Measurements from ENCODE around the gene GPAM. TPM values are rescaled to one million over a fixed set of nuclear protein-coding genes. Genes with fewer than 3 reads are reported as not detected.

Gene GPAM
- total RNA-seq, 1 donor from 2014 or later, result 5.5 TPM

DNA sequence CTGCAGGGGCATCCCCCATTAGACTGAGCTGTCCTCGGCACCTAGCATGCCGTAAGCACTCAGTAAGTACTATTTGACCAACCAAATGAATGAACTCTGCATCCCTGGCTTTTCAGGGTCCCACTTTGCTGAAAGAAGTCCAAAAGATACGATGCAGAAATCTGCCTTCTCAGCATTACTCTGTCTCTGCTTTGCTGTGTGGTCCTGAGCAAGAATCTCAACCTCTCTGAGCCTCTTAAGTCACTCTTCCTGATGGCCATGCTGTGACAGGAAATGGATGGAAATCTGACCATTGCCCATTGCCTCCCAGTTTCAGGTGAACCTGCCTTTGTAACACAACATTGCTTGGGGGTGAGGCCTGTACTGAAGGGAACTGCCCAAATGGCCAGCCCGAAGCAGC, 48.0 kb downstream of the GPAM start:
- no peak overlapping the region for H3K4me3 ChIP-seq (ENCODE audit: low read depth, low read length)
- TF ChIP-seq, protein P1, sequence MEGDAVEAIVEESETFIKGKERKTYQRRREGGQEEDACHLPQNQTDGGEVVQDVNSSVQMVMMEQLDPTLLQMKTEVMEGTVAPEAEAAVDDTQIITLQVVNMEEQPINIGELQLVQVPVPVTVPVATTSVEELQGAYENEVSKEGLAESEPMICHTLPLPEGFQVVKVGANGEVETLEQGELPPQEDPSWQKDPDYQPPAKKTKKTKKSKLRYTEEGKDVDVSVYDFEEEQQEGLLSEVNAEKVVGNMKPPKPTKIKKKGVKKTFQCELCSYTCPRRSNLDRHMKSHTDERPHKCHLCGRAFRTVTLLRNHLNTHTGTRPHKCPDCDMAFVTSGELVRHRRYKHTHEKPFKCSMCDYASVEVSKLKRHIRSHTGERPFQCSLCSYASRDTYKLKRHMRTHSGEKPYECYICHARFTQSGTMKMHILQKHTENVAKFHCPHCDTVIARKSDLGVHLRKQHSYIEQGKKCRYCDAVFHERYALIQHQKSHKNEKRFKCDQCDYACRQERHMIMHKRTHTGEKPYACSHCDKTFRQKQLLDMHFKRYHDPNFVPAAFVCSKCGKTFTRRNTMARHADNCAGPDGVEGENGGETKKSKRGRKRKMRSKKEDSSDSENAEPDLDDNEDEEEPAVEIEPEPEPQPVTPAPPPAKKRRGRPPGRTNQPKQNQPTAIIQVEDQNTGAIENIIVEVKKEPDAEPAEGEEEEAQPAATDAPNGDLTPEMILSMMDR (conservative IDR thresholded peaks at IDR 0.05; ENCODE audit: low read depth, low read length), result no peak
- DNase-seq (ENCODE audit: low read depth), result no peak

DNA sequence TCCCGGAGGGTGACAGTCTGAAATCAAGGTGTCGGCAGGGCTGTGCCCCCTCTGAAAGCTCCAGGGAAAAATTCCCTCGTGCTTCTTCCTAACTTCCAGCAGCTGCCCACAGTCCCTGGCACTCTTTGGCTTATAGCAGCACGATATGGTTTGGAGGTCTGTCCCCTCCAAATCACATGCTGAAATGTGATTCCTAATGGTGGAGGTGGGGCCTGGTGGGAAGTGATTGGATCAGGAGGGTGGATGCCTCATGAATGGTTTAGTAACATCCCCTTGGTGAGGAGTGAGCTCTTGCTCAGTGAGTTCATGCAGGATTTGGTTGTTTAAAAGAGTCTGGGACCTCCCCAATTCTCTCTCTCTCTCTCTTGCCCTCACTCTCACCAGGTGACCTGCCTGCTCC, 51.1 kb downstream of the GPAM start:
- H3K4me3 ChIP-seq (ENCODE audit: low read depth, low read length), result no peak overlapping the region
- DNase-seq (ENCODE audit: low read depth), result no peak
- TF ChIP-seq, protein P1 (conservative IDR thresholded peaks at IDR 0.05; ENCODE audit: low read depth, low read length), result no peak

DNA sequence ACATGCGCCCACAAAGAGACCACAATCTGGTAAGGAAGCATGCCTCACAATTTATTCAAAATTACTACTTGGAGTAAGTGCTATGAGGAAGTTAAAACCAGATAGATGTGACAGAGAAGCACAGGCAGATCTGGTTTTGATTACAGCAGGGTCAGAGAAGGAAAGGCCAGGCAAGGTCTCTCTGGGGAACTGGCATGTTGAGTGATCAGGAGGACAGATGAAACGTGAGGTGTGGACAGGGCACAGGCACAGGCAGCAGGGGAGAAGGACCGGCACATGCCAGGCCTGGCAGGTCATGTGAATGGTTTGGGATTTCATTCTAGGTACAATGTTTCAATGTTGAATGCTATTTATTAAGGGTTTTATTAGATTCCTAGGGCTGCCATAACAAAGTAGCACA, 51.6 kb downstream of the GPAM start:
- TF ChIP-seq, protein P1 (conservative IDR thresholded peaks at IDR 0.05; ENCODE audit: low read depth, low read length), result no peak
- H3K4me3 ChIP-seq (ENCODE audit: low read depth, low read length), result no peak overlapping the region
- no peak for DNase-seq (ENCODE audit: low read depth)

DNA sequence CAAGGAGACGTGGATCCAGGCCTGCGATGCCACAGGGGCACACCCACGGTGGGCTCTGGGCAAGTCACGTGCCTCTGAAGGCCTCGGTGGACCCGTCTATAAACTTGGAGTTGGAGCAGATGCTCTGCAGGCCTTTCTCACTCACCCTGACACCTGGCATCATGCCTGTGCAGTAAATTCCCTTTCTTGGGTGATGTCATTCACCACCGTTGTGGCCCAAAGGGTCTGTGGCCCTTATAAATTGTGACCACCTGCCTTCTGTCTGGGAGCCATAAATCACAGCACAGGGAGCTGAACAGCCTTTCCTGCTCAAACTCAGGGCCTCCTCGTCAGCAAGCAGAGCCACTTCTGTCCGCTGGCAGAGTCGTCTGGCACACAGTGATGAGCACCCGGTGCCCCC, 52.2 kb downstream of the GPAM start:
- no peak for DNase-seq (ENCODE audit: low read depth)
- TF ChIP-seq, protein P1 (conservative IDR thresholded peaks at IDR 0.05; ENCODE audit: low read depth, low read length), result no peak

DNA sequence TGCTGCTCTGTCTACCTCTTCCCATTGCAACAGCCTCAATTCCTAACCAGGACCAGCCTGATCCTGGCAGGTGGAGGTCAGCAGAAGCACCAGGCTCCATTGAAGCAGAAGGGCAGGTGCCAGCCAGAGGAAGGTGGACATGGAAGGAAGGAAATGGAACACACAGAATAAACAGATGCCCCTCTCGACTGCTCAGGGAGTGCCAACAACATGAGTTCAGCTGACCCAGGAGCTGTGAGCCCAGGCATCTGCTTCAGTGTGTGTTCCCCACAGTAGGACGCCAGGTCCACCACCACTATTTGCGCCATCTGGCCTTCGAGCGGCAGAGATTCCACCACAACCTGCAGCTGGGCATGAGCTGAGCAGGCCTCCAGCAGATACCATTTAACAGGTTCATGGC, 56.7 kb downstream of the GPAM start:
- DNase-seq (ENCODE audit: low read depth), result no peak
- TF ChIP-seq, protein P1 (conservative IDR thresholded peaks at IDR 0.05; ENCODE audit: low read depth, low read length), result no peak
- no peak overlapping the region for H3K4me3 ChIP-seq (ENCODE audit: low read depth, low read length)

More for the DNA sequence above, 52.2 kb downstream of the GPAM start:
- no peak overlapping the region for H3K4me3 ChIP-seq (ENCODE audit: low read depth, low read length)

DNA sequence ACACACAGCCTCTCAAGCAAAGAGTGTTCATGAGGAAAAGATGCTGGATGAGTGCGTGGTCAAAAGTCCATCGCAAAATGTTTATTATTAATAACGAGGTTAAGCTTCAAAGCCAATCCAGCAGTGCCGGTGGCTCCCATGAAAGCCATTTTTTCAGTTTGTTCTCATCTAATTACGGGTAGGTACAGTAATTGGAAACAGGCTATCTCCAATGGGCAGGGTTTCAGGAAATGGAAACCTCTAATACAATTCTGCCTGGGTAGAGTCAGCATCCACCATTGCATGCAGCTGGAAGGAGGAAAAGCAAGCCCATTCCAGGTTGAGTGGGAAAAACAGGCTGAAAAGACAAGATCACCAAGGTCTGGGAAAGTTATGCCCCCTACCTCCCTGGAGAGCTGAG, 57.4 kb downstream of the GPAM start:
- TF ChIP-seq, protein P1 (conservative IDR thresholded peaks at IDR 0.05; ENCODE audit: low read depth, low read length), result no peak
- H3K4me3 ChIP-seq (ENCODE audit: low read depth, low read length), result no peak overlapping the region
- no peak for DNase-seq (ENCODE audit: low read depth)

DNA sequence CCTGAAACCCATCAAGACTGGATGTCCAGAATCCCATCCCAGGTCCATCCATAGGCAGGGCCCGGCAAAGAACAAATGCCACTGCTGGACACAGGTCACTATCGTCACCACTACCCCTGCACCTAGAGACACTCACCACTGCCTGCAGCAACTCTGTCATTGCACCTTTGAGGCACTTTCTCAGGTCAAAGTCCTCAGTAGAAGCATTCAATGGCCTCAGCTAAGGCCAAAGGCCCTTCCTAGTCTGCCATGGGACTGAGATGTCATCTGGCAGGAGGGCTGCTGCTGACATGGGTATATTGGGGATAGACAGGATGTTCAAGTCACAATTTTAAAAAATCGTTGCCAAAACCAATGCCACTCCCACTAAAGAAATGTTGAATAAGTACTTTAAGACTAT, 58.7 kb downstream of the GPAM start:
- DNase-seq (ENCODE audit: low read depth), result no peak
- H3K4me3 ChIP-seq (ENCODE audit: low read depth, low read length), result no peak overlapping the region
- TF ChIP-seq, protein P1 (conservative IDR thresholded peaks at IDR 0.05; ENCODE audit: low read depth, low read length), result no peak

Data from epithelial cell of proximal tubule (primary cell).